Smooth muscle cell of the brain vasculature (primary cell): Measurements from ENCODE around the gene NUDT15.
"Not testable (repeated sequence)": the region's sequence is repeated elsewhere in the genome, so short reads cannot be mapped to it uniquely, and the experiment has no call there.

Source experiments
- DNase-seq: peaks from one replicate; pipeline ENCODE4 v3.0.0-alpha.2; 2012; ENCODE audit warnings: low read depth, low spot score

The NUDT15 gene

GRCh38 chr13:48037346-48038173 lies at the start of gene NUDT15:
Gene NUDT15 (plus strand): TSS chr13:48037726. CDS start chr13:48037747, 21 bp downstream.
- DNase-seq, result peak; percentile 92

DNA sequence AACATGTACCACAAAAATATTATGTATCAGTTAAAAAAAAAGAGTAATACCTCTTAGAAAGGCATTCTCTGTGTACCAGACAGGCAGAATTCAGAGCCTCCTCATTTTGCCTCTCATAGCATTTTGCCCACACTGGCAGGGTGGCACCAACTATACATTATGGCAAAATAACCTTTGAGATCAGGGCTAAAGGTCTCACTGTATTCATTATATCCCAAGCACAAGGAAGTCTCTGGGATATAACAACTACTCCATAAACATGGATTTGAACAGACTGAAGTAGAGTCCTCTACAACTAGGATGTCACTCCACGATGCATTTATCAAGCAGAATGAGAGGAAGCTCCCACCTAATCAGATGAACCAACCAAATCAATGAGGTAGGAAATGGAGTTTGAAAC lies 47.1 kb upstream of the NUDT15 start:
- no peak for DNase-seq

- no peak for DNase-seq
Measured at GRCh38 chr13:47990920-47991466, 46.5 kb upstream of the NUDT15 start.

DNA sequence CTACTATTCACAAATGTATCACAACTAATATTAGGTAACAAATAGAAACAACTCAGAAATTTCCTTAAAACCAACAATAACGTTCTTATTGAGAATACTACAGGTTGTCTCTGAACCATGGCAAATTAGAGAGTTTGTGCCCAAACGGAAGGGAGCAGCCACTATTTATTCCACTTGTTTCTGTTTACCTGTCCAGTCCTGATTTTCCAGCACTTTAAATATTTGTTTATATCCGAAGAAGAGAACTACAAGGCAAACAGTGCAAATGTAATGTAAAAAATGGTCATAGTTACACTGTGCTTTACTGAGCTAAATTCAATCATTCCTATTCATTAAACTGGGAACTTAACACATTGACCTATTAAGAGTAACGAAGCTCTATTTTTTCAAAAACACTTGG lies 45.7 kb upstream of the NUDT15 start:
- DNase-seq, result no peak

DNA sequence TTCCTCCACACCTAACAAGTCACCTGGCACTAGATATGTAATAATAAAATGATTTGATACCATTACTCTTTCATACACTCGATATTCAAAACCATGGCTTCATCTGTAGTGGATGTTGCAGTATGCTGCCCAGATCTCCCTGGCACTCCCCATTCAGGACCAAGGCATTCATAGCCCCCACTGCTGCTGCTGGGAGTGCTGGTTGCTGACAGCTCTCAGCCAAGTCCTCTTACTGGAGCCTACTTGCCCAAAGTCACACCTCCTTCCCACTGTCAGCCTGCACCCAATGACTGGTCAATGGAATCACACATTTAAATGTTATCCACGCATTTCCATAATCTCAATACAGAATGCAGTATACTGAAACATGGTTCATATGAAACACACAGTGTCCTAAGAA lies 40.1 kb upstream of the NUDT15 start:
- DNase-seq, result no peak

DNA sequence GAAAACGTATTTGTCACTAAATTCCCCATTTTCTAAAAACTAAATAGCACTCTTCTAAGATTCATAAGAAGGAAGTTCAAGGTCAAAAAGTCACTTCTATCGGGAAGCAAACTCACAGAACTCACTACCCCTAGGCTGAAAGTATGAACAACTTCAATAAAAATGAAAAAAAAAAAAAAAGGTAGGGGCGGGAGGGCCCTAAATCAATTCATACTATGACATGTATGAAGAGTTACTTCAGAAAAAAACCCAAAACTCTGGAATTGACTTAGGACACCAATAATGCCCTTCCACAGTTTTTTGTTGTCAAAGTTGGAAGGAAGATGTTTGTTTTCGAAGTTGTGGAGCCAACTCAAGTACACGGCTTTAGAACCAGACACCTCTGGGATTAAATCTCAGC lies 37.6 kb upstream of the NUDT15 start:
- DNase-seq, result no peak

- DNase-seq, result no peak
Measured at GRCh38 chr13:48000559-48001113, 36.9 kb upstream of the NUDT15 start.

DNA sequence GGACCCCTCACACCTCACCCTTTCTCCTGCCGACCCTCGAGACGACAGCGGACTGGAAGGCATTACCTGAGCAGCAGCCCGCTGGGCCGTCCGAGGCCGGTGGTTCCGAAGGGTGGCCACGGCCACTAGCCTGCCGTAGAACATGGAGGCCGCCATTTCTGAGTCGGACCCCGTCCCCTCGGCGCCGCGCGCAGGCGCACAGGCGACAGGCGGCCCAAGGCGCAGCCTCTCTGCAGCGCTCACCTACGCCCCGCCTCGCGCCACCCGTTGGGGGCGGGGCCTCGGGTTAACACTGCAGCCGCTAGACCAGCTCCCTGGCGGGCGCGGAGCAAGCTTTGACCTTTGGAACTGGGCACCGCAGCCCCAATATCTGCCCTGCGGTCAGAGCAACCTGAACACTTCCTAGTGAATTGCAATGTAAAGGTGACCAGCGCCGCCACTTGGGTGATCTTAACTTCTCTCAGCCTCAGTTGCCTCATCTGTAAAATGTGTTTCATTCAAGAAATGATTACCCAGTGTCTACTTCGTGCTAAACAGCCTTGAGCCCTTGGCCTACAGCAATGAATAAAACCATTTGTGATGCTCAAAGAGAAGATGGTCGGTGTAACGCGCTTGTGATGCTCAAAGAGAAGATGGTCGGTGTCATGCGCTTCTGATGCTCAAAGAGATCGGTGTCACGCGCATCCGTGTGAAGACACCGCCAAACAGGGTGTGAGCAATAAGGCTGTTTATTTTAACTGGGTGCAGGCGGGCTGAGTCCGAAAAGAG lies 36.2 kb upstream of the NUDT15 start, which contains the start of gene SUCLA2:
SUCLA2 (minus strand) TSS at position 160 of the 768 bp plus-strand sequence; CDS start at position 156, 4 bp downstream.
- peak; percentile 57 for DNase-seq

DNA sequence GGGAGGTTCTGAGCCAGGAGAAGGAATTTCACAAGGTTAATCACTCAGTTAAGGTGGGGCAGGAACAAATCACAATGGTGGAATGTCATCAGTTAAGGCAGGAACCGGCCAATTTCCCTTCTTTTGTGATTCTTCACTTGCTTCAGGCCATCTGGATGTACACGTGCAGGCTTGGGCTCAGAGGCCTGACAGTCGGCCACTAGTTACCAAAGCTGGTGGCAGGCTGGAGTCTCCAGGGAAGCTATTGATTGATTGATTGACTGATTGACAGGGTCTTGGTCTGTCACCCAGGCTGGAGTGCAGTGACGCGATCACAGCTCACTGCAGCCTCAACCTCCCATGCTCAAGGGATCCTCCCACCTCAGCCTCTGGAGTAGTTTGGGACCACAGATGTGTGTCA lies 35.5 kb upstream of the NUDT15 start:
- DNase-seq, result not testable (repeated sequence)

DNA sequence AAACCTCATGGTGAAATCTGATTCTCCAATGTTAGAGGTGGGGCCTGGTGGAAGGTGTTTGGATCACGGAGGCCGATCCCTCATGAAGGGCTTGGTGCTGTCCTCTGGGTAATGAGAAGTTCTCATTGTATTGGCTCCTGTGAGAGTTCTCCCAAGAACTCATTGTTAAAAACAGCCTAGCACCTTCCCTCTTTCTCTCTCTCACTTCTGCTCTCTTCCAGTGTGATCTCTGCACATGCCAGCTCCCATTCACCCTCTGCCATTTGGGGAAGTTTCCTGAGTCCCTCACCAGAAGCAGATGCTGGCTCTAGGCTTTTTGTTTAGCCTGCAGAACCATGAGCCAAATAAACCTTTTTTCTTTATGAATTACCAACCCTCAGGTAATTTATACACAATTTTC lies 33.3 kb upstream of the NUDT15 start:
- DNase-seq, result no peak

DNA sequence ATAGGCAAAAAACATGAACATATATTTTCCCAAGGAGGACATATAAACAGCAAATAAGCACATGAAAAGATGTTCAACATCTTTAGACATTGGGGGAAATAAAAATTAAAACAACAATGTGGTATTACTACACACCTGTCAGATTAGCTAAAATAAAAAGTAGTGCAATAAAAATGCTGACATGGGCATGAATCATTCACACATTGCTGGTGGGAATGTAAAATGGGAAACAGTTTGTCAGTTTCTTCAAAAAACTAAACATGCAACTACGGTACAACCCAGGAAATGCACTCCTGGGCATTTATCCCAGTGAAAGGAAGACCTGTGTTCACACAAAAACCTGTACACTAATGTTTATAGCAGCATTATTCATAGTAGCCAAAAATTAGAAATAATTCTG lies 31.1 kb upstream of the NUDT15 start:
- DNase-seq, result no peak

DNA sequence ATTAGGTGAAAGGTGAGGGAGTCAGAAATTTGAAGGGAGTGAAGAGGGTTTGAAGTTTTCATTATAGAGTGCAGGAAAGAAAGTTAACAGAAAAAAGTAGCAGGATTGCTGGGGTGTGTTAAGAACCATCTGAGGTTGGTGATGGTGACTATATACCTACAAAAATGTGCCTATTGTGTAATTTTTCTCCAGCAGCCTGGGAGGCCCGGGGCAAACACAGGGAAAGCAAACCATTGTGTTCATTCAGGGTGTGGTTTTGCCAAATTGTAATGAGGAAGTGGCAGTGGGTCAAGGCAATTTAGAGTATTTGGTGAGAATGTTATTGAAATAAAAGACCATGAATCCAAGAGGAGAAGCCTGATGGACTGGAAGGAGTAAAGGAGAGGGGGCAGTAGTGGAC lies 28.2 kb upstream of the NUDT15 start:
- no peak for DNase-seq

DNA sequence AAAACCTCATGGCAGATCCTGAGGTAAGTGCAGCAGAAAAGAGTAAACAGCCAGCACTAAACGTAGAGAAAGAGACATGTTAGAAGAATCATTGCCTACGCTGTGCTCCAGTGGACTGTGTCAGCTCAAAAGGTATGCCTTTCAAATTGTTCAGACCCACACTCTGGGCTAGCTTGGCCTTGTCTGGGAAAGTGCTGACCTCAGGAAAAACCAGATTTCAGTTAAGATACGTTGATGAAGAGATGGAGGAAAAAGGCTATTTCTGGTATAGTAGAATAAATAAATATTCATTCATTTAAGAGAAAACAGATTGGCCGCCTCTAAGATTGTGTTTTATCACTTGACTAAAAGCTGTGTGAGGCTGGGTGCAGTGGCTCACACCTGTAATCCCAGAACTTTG lies 26.8 kb upstream of the NUDT15 start:
- DNase-seq, result no peak

GRCh38 chr13:48012668-48013067 lies 24.9 kb upstream of the NUDT15 start:
- DNase-seq, result no peak

GRCh38 chr13:48014359-48014758 lies 23.2 kb upstream of the NUDT15 start:
- DNase-seq, result no peak

DNA sequence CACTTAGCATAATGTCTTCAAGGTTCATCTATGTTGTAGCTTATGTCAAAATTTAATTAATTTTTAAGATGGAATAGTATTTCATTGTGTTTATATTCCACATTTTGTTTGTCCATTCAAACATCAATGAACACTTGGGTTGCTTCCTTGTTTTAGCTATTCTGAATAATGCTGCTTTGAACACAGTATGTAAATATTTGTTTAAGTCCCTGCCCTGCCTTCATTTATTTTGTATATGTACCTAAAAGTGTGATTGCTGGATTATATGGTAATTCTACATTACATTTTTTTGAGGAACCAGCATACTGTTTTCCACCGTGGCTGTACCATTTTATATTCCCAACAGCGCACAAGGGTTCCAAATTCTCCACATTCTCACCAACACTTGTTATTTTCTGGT lies 18.9 kb upstream of the NUDT15 start:
- DNase-seq, result no peak

DNA sequence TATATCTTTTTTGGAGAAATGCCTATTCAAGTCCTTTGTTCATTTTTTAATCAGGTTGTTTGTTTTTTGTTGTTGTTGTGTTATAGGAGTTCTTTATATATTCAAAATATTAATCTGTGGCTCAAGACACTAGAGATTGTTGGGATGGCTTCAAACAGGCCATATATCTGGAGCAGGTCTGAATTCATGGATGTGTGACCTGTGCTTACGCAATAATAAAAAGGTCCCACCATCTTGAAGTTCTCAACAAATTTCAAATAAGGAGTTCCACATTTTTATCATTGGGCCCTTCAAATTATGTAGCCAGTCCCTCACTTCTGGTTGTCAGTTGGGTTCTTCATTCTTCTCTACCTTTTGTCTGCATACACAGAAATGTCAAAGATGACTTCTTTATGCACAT lies 17.7 kb upstream of the NUDT15 start:
- DNase-seq, result no peak

GRCh38 chr13:48028066-48028465 lies 9.5 kb upstream of the NUDT15 start:
- no peak for DNase-seq

GRCh38 chr13:48029859-48030258 lies 7.7 kb upstream of the NUDT15 start:
- no peak for DNase-seq

DNA sequence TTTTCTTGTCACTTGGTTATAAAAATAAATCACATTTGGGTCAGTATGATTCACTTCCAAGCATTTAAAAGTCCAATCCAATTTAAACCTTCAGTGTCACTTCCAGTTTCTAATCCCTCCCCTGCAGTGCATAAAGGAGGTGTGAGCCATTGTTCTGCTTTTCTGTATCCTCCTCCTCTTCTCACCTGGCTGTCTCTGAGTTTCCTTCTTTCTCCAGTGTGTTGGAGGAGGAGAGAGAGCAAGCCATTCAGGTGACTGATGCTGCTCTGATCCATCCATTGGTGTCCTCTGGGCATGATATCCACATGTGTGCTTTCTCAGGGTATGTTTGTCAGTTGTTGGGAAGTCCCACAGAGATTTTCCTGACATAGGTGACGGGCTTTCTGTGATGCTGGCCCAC lies 1.2 kb downstream of the NUDT15 start:
- DNase-seq, result no peak

DNA sequence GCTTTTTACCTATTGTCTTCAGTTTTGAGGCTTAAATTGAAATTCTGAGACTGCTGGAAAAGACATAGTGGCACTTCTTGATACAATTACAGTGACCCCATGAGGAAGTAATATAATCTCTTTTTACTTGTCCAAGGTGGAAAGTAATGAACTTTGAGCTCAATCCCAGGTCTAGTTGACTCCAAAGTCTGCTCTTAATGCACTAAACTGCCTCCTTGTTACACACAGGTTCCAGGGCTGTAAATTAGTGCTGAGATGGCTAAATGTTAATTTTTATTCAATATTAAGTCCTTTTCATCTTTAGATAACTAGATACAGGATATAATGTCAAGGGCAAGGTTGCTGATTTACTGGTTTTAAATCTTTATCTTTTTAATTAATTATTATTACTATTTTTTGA lies 2.5 kb downstream of the NUDT15 start:
- no peak for DNase-seq

DNA sequence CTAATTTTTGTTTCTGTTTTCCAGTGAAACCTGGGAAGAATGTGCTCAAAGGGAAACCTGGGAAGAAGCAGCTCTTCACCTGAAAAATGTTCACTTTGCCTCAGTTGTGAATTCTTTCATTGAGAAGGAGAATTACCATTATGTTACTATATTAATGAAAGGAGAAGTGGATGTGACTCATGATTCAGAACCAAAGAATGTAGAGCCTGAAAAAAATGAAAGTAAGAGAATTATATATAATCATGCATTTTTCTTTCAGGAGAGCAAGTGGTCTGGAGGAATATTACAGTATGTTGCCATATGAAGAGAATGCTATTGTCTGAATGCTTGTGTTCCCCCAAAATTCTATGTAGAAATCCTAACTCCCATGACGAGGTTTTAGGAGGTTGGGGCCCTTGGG lies 3.4 kb downstream of the NUDT15 start:
- no peak for DNase-seq
